Stimulated activated CD4-positive, alpha-beta T cell treated with anti-CD3 and anti-CD28 coated beads, Interleukin-1b, Interleukin-23, amount 100 ng/mL, for 4 hours (primary cell): ENCODE measurements around the gene APP.
A peak's percentile ranks its signal among the peaks of the same experiment; 100 is the strongest.

Experiments
- DNase-seq, 2 donors: peaks; one replicate each; pipeline ENCODE4 v3.0.0-alpha.2; 2020; ENCODE audit warnings: low read depth in 2 of 2

The APP gene

GRCh38 chr21:26170471-26171257, at the start of gene APP:
Gene APP (minus strand): TSS chr21:26170770. CDS start chr21:26170620, 150 bp downstream.
- DNase-seq, result peak; percentile 88

- no peak for DNase-seq
Observed at GRCh38 chr21:26212220-26212619, 41.6 kb upstream of the APP start.

GRCh38 chr21:26210614-26211013, 40.0 kb upstream of the APP start:
- no peak for DNase-seq

GRCh38 chr21:26207021-26207420, 36.5 kb upstream of the APP start:
- no peak for DNase-seq

GRCh38 chr21:26199456-26199855, 28.9 kb upstream of the APP start:
- DNase-seq, result no peak

DNA sequence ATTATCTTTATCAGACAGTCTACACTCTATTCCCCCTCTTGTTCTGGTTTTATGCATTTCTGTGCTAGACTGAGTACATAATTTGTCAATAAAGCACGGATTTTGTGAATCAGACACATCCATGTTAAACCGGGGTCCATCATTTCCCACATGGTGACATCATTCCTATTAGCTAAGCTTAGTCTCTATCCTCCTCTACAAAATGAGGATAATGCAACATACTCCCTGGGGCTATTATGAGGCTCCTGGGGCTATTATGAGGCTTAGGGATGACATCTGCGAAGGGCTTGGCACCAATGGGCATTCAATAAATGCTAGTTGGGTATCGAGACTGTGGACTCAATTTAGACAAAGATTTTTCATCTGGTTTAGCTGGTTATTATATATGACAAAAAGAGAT, 25.1 kb upstream of the APP start:
- DNase-seq, result no peak

DNA sequence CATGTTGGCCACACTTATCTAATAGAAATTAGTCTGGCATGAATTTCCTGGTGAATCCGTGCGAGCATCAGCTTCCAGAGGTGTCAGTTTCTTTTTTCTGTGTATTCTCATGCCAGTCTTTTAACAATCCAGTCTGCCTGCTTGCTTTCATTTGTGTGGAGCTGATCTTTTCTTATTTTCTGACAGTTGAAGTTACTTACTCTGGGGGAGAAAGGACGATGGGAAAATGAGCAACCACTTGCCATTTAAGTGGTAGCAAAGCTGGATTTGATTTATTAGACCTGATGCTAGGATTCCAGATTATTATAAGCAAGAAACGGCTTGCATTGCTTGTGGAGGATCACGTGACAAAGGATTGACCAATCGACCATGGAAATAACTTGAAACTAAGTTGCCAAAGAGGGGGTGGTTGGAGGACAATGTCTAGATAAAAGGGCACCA, 24.3 kb upstream of the APP start:
- DNase-seq, result no peak

GRCh38 chr21:26194326-26194725, 23.8 kb upstream of the APP start:
- DNase-seq, result no peak

DNA sequence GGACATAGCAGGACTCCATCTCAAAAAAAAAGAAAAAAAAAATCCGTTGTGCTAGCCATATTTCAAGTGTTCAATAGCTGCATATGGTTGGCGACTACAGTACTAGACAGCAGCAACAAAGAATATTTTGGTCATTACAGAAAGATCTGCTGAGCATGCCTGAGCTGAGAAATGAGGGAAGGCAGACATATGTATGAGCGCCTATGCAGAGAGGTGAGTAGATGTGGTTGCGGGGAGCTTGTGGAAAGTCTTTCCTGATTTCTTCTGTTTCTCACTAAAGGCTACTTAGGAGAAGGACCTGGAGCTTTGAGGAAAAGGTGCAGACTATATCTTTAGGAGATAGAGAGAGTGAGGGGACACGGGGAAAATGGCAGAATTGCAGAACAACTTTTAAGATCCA, 21.0 kb upstream of the APP start:
- no peak for DNase-seq

DNA sequence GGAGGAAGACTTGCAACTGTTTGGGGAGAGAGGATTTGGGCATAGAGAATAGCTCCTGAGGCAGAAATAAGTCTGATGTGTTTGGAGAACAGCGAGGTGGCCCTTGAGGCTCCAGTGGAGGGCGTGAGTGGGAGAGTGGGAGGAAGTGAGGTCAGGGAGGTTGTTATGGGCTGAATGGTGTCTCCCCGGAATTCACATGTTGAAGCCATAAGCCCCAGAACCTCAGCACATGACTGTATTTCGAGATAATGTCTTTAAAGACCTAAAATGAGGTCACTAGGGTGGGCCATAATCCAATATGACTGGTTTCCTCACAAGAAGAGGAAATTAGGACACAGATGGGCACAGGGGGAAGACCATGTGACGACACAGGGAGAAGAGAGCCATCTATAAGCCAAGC, 17.9 kb upstream of the APP start:
- DNase-seq, result no peak

DNA sequence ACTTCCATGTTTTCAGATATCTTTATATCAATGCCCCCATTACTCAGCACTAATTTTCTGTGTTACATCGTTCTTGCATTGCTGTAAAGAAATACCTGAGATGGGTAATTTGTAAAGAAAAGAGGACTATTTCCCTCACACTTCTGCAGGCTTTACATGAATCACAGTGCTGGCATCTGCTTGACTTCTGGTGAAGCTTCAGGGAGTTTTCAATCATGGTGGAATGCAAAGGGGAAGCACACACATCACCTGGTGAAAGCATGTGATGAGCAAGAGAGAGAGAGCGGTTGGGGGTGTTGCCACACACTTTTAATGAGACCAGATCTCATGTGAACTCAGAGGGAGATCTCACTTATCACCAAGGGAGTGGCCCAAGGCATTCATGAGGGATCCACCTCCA, 14.9 kb upstream of the APP start:
- no peak for DNase-seq

DNA sequence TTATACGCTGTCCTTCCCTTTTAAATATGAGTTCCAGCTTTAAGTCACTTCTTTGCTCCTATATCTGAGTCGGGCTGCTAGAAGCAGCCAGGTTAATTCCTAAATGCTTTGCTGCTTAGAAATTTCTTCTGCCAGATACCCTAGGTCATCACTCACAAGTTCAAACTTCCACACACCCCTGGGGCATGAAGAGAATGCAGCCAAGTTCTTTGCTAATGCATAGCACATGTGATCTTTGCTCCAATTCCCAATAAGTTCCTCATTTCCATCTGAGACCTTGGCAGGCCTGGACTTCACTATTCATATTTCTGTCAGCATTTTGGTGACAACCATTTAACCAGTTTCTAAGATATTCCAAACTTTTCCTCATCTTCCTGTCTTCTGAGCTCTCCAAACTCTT, 14.5 kb upstream of the APP start:
- DNase-seq, result no peak

- DNase-seq, result no peak
Observed at GRCh38 chr21:26179501-26179900, 8.9 kb upstream of the APP start.

GRCh38 chr21:26177746-26178426, 7.3 kb upstream of the APP start:
- no peak for DNase-seq

GRCh38 chr21:26177187-26177586, 6.6 kb upstream of the APP start:
- DNase-seq, result no peak

GRCh38 chr21:26171258-26172100, 909 bp upstream of the APP start:
- no peak for DNase-seq

DNA sequence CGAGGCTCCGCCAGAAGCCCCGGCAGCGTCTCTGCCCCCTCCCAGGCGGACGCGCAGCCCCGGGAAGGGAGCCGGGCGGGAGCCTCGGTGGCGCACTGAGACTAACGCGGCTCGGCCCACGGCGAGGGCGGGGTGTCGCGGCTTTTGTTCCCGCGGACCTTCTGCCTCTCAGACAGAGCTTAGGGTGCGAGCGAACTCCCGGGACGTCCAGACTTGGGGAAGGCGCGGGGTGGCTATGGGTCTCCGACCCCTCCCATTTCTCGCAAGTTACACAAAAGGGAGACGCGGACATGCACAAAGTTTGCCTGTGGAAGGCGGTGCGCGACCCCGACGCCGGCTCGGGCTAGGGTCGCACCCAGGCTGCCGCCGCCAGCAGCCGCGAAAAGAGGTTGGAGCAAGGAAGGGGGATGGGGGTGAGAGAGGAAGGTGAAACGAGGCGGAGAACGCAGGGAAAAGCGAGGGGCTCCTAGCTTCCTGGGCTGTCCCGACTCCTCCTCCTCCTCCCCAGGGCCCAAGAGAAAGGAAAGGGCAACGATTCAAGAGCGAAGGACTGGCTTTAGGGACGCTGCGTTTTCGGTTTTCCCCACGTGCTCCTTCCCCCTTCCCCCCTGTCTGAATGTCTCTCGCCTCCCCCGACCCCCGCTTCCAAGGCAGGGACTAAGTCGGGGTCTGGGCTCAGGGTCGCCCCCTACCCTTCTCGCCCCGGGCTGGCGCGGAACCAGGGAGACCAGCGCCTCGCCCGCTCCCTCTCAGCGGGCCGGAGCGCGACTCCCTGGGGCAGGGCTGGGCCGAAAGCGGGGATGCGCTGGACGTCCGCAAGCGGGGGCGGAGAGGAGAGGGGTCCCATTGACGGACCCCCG, 729 bp downstream of the APP start:
- peak; percentile 29 to 31 for DNase-seq

GRCh38 chr21:26169061-26169610, 1.4 kb downstream of the APP start:
- DNase-seq, result peak; percentile 6 to 34

- DNase-seq, result no peak
Observed at GRCh38 chr21:26168371-26168770, 2.2 kb downstream of the APP start.

GRCh38 chr21:26167593-26167992, 3.0 kb downstream of the APP start:
- no peak for DNase-seq

DNA sequence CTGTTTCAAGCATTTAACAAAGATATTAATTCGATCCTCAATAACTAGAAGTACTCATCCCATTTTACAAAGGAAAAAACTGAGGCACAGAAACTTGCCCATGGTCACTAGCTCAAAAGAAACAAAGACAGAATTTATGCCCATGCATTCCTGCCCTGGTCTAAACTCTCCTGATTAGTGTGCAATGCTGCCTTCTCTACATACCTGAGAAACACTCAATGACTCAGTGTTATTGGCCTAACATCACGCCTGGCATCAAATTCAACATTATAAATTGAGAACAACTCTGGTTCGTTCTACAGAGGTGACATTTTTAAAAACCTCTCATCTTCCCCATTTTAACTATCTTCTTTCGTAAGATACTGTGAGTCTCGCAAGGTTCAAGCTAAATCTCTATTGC, 5.2 kb downstream of the APP start:
- DNase-seq, result no peak
